Smooth muscle cell (in vitro differentiated cells): ENCODE data around the gene CMPK2. TPM values are rescaled to one million over a fixed set of nuclear protein-coding genes. Genes with fewer than 3 reads are reported as not detected.

Experiments used
- DNase-seq: peaks from one replicate; lab custom pipeline; 2025; ENCODE audit not compliant: unreplicated experiment; lab: John Stamatoyannopoulos, UW
- H2AFZ ChIP-seq: fragments of 200-600 bp; sonication (generic); 2 replicates; pipeline ENCODE4 v1.6.0; 2016; ENCODE audit warnings: antibody characterized with exemption, low read depth, mild to moderate bottlenecking
- H3F3A ChIP-seq: fragments of 200-600 bp; sonication (generic); 2 replicates; pipeline ENCODE4 v1.6.0; 2017; ENCODE audit warnings: antibody characterized with exemption, low read depth
- H3K27ac ChIP-seq: fragments of 200-600 bp; sonication (generic); 2 replicates; pipeline ENCODE4 v1.5.1; 2016; ENCODE audit warnings: low read depth, mild to moderate bottlenecking
- H3K27me3 ChIP-seq: fragments of 200-600 bp; sonication (generic); 2 replicates; pipeline ENCODE4 v1.6.1; 2016; ENCODE audit warnings: low read depth, mild to moderate bottlenecking
- H3K36me3 ChIP-seq: fragments of 200-600 bp; sonication (generic); 2 replicates; pipeline ENCODE4 v1.5.1; 2016; ENCODE audit warnings: low read depth
- H3K4me1 ChIP-seq: fragments of 200-600 bp; sonication (generic); 2 replicates; pipeline ENCODE4 v1.5.1; 2016; ENCODE audit warnings: low read depth
- H3K4me2 ChIP-seq: fragments of 200-600 bp; sonication (generic); 2 replicates; pipeline ENCODE4 v1.6.0; 2016; ENCODE audit warnings: mild to moderate bottlenecking
- H3K4me3 ChIP-seq: fragments of 200-600 bp; sonication (generic); 2 replicates; pipeline ENCODE4 v1.5.1; 2016; ENCODE audit warnings: mild to moderate bottlenecking
- H3K79me2 ChIP-seq: fragments of 200-600 bp; sonication (generic); 2 replicates; pipeline ENCODE4 v1.6.0; 2016; ENCODE audit warnings: low read depth, mild to moderate bottlenecking
- H3K9ac ChIP-seq: fragments of 200-600 bp; sonication (generic); 2 replicates; pipeline ENCODE4 v1.6.0; 2016; ENCODE audit warnings: low read depth
- H3K9me3 ChIP-seq: fragments of 200-600 bp; sonication (generic); replicated peaks from 2 replicates; pipeline ENCODE4 v1.5.1; 2016; ENCODE audit warnings: low read depth
- H4K20me1 ChIP-seq: fragments of 200-600 bp; sonication (generic); 2 replicates; pipeline ENCODE4 v1.6.0; 2016; ENCODE audit warnings: low read depth
- CTCF ChIP-seq: fragments of 200-600 bp; sonication (generic); IDR thresholded peaks from 2 replicates; pipeline ENCODE4 v1.5.1; 2017; ENCODE audit warnings: borderline replicate concordance, mild to moderate bottlenecking, antibody characterized with exemption; ENCODE audit not compliant: insufficient read depth, poor library complexity, severe bottlenecking
- WGBS: methylation state at CpG from one replicate; pipeline ENCODE4 v1.1.7; 2016; ENCODE audit warnings: low lambda C conversion rate; 5-methylcytosine and 5-hydroxymethylcytosine counted together
- polyA plus RNA-seq: library from polyadenylated mRNA; unstranded; fragments of >200 nt; fragmentation: Nextera tagmentation; extraction: Ambion mirVana; gene quantifications from 2 replicates; pipeline ENCODE4 v1.2.1, GENCODE V29; 2016
- total RNA-seq: library from RNA; depleted of rRNA; stranded (reverse); fragments of >200 nt; gene quantifications from 2 replicates; pipeline ENCODE4 v1.2.3, GENCODE V29; 2014

The CMPK2 gene
- total RNA-seq (0.31 TPM in 1 of 2 replicates, not detected in the other), polyA plus RNA-seq (0.19 TPM in 1 of 2 replicates, not detected in the other)

GRCh38 chr2:6865346-6866274, at the start of gene CMPK2:
CMPK2 (minus strand) TSS chr2:6865907; CDS start chr2:6865696, 211 bp downstream.
- Histone ChIP-seq H3K36me3 (no peaks in the 10 kb centered on the region), H3K4me1 (no peaks in the 10 kb centered on the region), H3K4me2 (peak within 1 kb of the TSS; percentile 93), H3K4me3 (peak within 1 kb of the TSS; percentile 83), H3F3A (no peaks in the 10 kb centered on the region), H3K9ac (no peak within 1 kb of the TSS), H3K79me2 (no peaks in the 10 kb centered on the region), H2AFZ (peak within 1 kb of the TSS; percentile 89), H4K20me1 (no peaks in the 10 kb centered on the region), H3K27ac (no peak within 1 kb of the TSS), H3K27me3 (peaks cover 42% of the 10 kb centered on the region), H3K9me3 (no peaks in the 10 kb centered on the region)
- TF ChIP-seq CTCF, result peak; percentile 20
- no peak for DNase-seq
- WGBS, result 2% methylated on average over 81 of the region's 115 CpGs

DNA sequence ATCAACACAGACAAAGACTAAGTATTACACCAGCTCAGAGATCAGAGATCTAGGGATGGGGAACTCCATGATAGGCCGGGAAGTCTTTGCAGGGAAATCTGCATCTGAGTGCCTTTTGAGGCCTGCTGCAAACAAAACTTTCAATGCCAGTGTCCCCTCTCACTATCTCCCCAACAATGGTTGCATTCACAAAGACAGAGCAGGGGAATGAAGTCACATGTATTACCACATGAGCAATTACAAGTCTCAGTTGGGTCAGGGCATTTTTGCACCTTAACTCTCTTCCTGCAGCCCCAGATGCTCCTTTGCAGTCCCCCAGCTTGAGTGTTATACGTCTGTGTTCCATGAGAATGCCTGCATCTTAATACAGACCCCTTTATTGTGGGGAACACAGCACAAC, 49.7 kb upstream of the CMPK2 start:
- 88% methylated on average over 2 of the region's 2 CpGs for WGBS
- Histone ChIP-seq H4K20me1 (peaks cover 17% of the 10 kb centered on the region), H3K4me2 (no peak overlapping the region), H3K4me3 (no peak overlapping the region), H3K79me2 (peaks cover 3% of the 10 kb centered on the region), H3K4me1 (no peaks in the 10 kb centered on the region), H3K9me3 (no peaks in the 10 kb centered on the region), H3K27me3 (no peaks in the 10 kb centered on the region), H2AFZ (no peak overlapping the region), H3F3A (no peaks in the 10 kb centered on the region), H3K27ac (no peak overlapping the region), H3K9ac (no peak overlapping the region), H3K36me3 (no peaks in the 10 kb centered on the region)
- no peak for DNase-seq
- TF ChIP-seq CTCF, result no peak

- Histone ChIP-seq H3K9ac (no peak overlapping the region), H2AFZ (no peak overlapping the region), H4K20me1 (peaks cover 11% of the 10 kb centered on the region), H3K27me3 (no peaks in the 10 kb centered on the region), H3K79me2 (peaks cover 3% of the 10 kb centered on the region), H3K36me3 (no peaks in the 10 kb centered on the region), H3K27ac (no peak overlapping the region), H3F3A (no peaks in the 10 kb centered on the region), H3K4me3 (no peak overlapping the region), H3K4me2 (no peak overlapping the region), H3K4me1 (no peaks in the 10 kb centered on the region), H3K9me3 (no peaks in the 10 kb centered on the region)
- no peak for DNase-seq
- TF ChIP-seq CTCF, result no peak
- WGBS, result 87% methylated on average over 3 of the region's 3 CpGs
Measured at GRCh38 chr2:6914828-6915227, 49.1 kb upstream of the CMPK2 start.
